Endothelial cell of umbilical vein (primary cell): ENCODE results near the gene DLGAP1. TPM values are rescaled to one million over a fixed set of nuclear protein-coding genes. Genes with fewer than 3 reads are reported as not detected.

Experiments
- BruUV-seq: library from RNA; stranded (reverse); fragments of 400-500 nt; replicated peaks from 2 replicates; lab custom pipeline; 2021; lab: Mats Ljungman, UMichigan
- CTCF ChIA-PET: fragments of 300-600, 350-600 bp; sonication (Branson Sonifier 250); formaldehyde crosslinking; loops from one replicate; lab custom pipeline; 2021; ENCODE audit warnings: antibody characterized with exemption, inconsistent platforms; lab: Charles Lee
- POLR2A ChIA-PET: fragments of 300-600, 350-600 bp; sonication (Branson Sonifier 250); formaldehyde crosslinking; loops from one replicate; lab custom pipeline; 2021; ENCODE audit warnings: antibody characterized with exemption, inconsistent platforms; lab: Charles Lee
- DNase-seq: peaks from one replicate; pipeline ENCODE4 v3.0.0-alpha.2; 2011; ENCODE audit warnings: low read depth, low spot score
- FAIRE-seq: peaks from 2 replicates; lab custom pipeline; 2011; peaks lifted over from hg19 to GRCh38; lab: Jason Lieb, UNC
- H2AFZ ChIP-seq: 2 replicates; pipeline ENCODE4 v1.6.0; 2012; ENCODE audit warnings: low read depth, low read length, control low read depth, inconsistent platforms
- H3K27ac ChIP-seq: 2 replicates; pipeline ENCODE4 v1.5.1; 2011; ENCODE audit warnings: low read depth, mild to moderate bottlenecking, control low read depth, low read length, moderate library complexity; ENCODE audit not compliant: insufficient read depth
- H3K27me3 ChIP-seq, 2 experiments: 2 replicates each; pipeline versions ENCODE4 v1.6.0 to v1.6.1; 2011; ENCODE audit warnings: low read length in 2 of 2, mixed read lengths in 1 of 2; ENCODE audit not compliant: control insufficient read depth in 2 of 2, insufficient read depth in 2 of 2
- H3K36me3 ChIP-seq, 2 experiments: 2 replicates in 1 of 2; 3 replicates in 1 of 2; pipeline ENCODE4 v1.5.1; 2011; ENCODE audit warnings: low read length in 2 of 2, mild to moderate bottlenecking in 1 of 2, moderate library complexity in 1 of 2; ENCODE audit not compliant: control insufficient read depth in 2 of 2, insufficient read depth in 2 of 2; ENCODE audit errors: extremely low read depth in 1 of 2
- H3K4me1 ChIP-seq: 3 replicates; pipeline ENCODE4 v1.5.1; 2011; ENCODE audit warnings: mild to moderate bottlenecking, low read length; ENCODE audit not compliant: control insufficient read depth, insufficient read depth; ENCODE audit errors: extremely low read depth
- H3K4me2 ChIP-seq: 2 replicates; pipeline ENCODE4 v1.6.1; 2011; ENCODE audit warnings: low read length, control low read depth, mixed read lengths; ENCODE audit not compliant: insufficient read depth
- H3K4me3 ChIP-seq, 3 experiments: fragments of 200-600 bp in 1 of 3; sonication (generic), shearing (Covaris generic) in 1 of 3; replicated peaks in 1 of 3; 2 replicates each; pipeline ENCODE4 v1.5.1; 2011 to 2016; ENCODE audit warnings: control low read depth in 3 of 3, low read length in 3 of 3, mild to moderate bottlenecking in 2 of 3, inconsistent platforms in 1 of 3, low read depth in 1 of 3, moderate library complexity in 1 of 3; ENCODE audit not compliant: insufficient read depth in 1 of 3
- H3K79me2 ChIP-seq: 2 replicates; pipeline ENCODE4 v1.6.0; 2012; ENCODE audit warnings: low read length, inconsistent platforms; ENCODE audit not compliant: control insufficient read depth, insufficient read depth
- H3K9ac ChIP-seq: replicated peaks from 2 replicates; pipeline ENCODE3; 2011; ENCODE audit warnings: low read length, control low read depth; ENCODE audit not compliant: insufficient read depth; ENCODE audit errors: extremely low read depth
- H3K9me1 ChIP-seq: replicated peaks from 3 replicates; pipeline ENCODE4 v1.6.0; 2011; ENCODE audit warnings: mild to moderate bottlenecking, low read length; ENCODE audit not compliant: control insufficient read depth, insufficient read depth; ENCODE audit errors: extremely low read depth
- H3K9me3 ChIP-seq: replicated peaks from 2 replicates; pipeline ENCODE4 v1.5.1; 2012; ENCODE audit warnings: low read length, inconsistent platforms; ENCODE audit not compliant: control insufficient read depth, insufficient read depth
- H4K20me1 ChIP-seq: replicated peaks from 2 replicates; pipeline ENCODE3; 2011; ENCODE audit warnings: mild to moderate bottlenecking, low read length; ENCODE audit not compliant: control insufficient read depth, insufficient read depth; ENCODE audit errors: extremely low read depth
- CTCF ChIP-seq, 2 donors: IDR thresholded peaks; 1 replicate in 1 of 2; 2 replicates in 1 of 2; pipeline ENCODE4 v1.5.1; 2011; ENCODE audit warnings: low read length in 2 of 2, mild to moderate bottlenecking in 2 of 2, moderate library complexity in 2 of 2, control low read depth in 1 of 2, inconsistent platforms in 1 of 2, low read depth in 1 of 2; ENCODE audit not compliant: insufficient read depth in 1 of 2; ENCODE audit errors: extremely low read depth in 1 of 2
- EZH2 ChIP-seq: IDR thresholded peaks from 2 replicates; pipeline ENCODE4 v1.6.1; 2012; ENCODE audit warnings: borderline replicate concordance, low read depth, mild to moderate bottlenecking, moderate library complexity, low read length, inconsistent platforms; ENCODE audit not compliant: severe bottlenecking
- FOS ChIP-seq: IDR thresholded peaks from 2 replicates; pipeline ENCODE4 v1.6.1; 2011; ENCODE audit warnings: mild to moderate bottlenecking, low read length, moderate library complexity, borderline replicate concordance; ENCODE audit not compliant: insufficient read depth
- GATA2 ChIP-seq: IDR thresholded peaks from 2 replicates; pipeline ENCODE4 v1.7.0; 2011; ENCODE audit warnings: low read depth, mild to moderate bottlenecking, moderate library complexity, mixed read lengths, low read length; ENCODE audit not compliant: insufficient read length, insufficient read depth
- JUN ChIP-seq: IDR thresholded peaks from 2 replicates; pipeline ENCODE4 v1.6.1; 2011; ENCODE audit warnings: borderline replicate concordance, low read depth; ENCODE audit not compliant: insufficient read length, insufficient read depth
- MAX ChIP-seq: IDR thresholded peaks from 2 replicates; pipeline ENCODE4 v1.6.1; 2011; ENCODE audit not compliant: insufficient read depth, insufficient read length
- MYC ChIP-seq: IDR thresholded peaks from one replicate; pipeline ENCODE4 v1.6.1; 2011; ENCODE audit warnings: mild to moderate bottlenecking, low read depth, low read length
- POLR2A ChIP-seq: IDR thresholded peaks from 2 replicates; pipeline ENCODE4 v1.6.1; 2012; ENCODE audit warnings: low read depth, mild to moderate bottlenecking, control low read depth, low read length
- POLR2AphosphoS5 ChIP-seq: IDR thresholded peaks from 2 replicates; pipeline ENCODE4 v1.6.1; 2012; ENCODE audit warnings: low read depth, mild to moderate bottlenecking, control low read depth, low read length, moderate library complexity; ENCODE audit not compliant: insufficient read depth
- dilution Hi-C: fragments of 300-500 bp; cut with MboI; formaldehyde crosslinking; loops from one replicate; pipeline ENCODE4 v1.15.0; 2019; ENCODE audit warnings: low sequenced_read_pairs; ENCODE audit not compliant: extremely low pct_ligation_motif_present
- intact Hi-C: fragments of 100-400 bp; cut with micrococcal nuclease; formaldehyde crosslinking; loops from one replicate; pipeline ENCODE4 v1.10.0; 2022
- polyA plus RNA-seq, 4 experiments: library from polyadenylated mRNA; depleted of rRNA in 3 of 4; stranded (reverse) in 3 of 4; unstranded in 1 of 4; fragments of >200 nt; gene quantifications; 2 replicates each; pipeline versions ENCODE4 v1.2.1 to v1.2.3, GENCODE V29; 2011 to 2012; ENCODE audit warnings: missing spikeins in 1 of 4
- total RNA-seq: library from RNA; stranded (reverse); gene quantifications from 2 replicates; pipeline ENCODE4 v1.2.3, GENCODE V29; 2021

Gene DLGAP1
- total and polyA plus RNA-seq, 2 donors (not counting 3 experiments of a cell fraction or from before 2014, with no cell fraction given): 0.04 TPM; not detected in 1

- Histone ChIP-seq H3K4me2 (no peak overlapping the region), H3K36me3 (no peaks in the 10 kb centered on the region), H3K4me1 (peaks cover 6% of the 10 kb centered on the region), H3K9me3 (no peaks in the 10 kb centered on the region), H3K9ac (no peak overlapping the region), H2AFZ (no peak overlapping the region), H3K79me2 (peaks cover 5% of the 10 kb centered on the region), H3K27ac (no peak overlapping the region), H4K20me1 (no peaks in the 10 kb centered on the region), H3K9me1 (no peaks in the 10 kb centered on the region), H3K27me3 (no peaks in the 10 kb centered on the region), H3K4me3 (no peak overlapping the region)
- no TSS peak for BruUV-seq
- no peak for TF ChIP-seq POLR2A
- no peak for TF ChIP-seq MYC
- FAIRE-seq (no peak), DNase-seq (no peak)
- dilution Hi-C loops (no loop called here), intact Hi-C loops (no loop called here)
- CTCF ChIA-PET: interaction anchor here (0.7 to 1.4 kb wide), 4 partner anchors 13 to 159 kb away, joined by 3 to 4 read pairs (median 4); no protein-coding TSS in a partner anchor
- POLR2A ChIA-PET: no interaction called here
Observed at GRCh38 chr18:3611313-3612090, 843.6 kb downstream of the DLGAP1 start.

DNA sequence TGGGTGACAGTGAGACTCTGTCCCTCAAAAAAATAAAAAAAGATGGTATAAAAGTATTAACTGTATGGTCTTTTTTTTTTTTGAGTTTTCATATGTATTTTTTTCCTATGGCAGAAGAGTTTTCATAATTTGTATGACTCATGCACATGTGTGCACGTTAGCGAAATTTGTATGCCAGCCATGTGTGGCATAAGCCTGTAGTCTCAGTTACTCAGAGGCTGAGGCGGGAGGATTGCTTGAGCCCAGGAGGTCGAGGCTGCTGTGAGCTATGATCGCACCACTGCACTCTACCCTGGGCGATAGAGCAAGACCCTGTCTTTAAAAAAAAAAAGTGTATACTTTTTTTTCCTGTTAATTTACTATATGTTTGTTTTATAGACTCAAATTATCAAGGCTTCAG lies 844.3 kb downstream of the DLGAP1 start:
- H4K20me1 ChIP-seq: no peaks in the 10 kb centered on the region
- no peaks in the 10 kb centered on the region for H3K36me3 ChIP-seq
- TF ChIP-seq CTCF (IDR thresholded peaks at IDR 0.05; ENCODE audit: extremely low read depth in 1 of 2, insufficient read depth in 1 of 2, low read depth in 1 of 2, low read length in 2 of 2) (no peak), GATA2 (no peak), POLR2A (no peak), JUN (no peak), POLR2AphosphoS5 (no peak), MYC (no peak), EZH2 (no peak), FOS (no peak), MAX (no peak)
- no TSS peak for BruUV-seq
- no peak for FAIRE-seq
- no peaks in the 10 kb centered on the region for H3K27me3 ChIP-seq
- POLR2A ChIA-PET: no interaction called here
- CTCF ChIA-PET: interaction anchor here (1.4 kb wide), 1 partner anchor 17 kb away, joined by 4 read pairs; no protein-coding TSS in a partner anchor
- peaks cover 11% of the 10 kb centered on the region for H3K79me2 ChIP-seq
- peaks cover 12% of the 10 kb centered on the region for H3K4me1 ChIP-seq
- H3K9ac ChIP-seq: no peak overlapping the region
- no peak overlapping the region for H3K4me2 ChIP-seq
- no peaks in the 10 kb centered on the region for H3K9me3 ChIP-seq
- no peak overlapping the region for H3K27ac ChIP-seq
- intact Hi-C loops (no loop called here), dilution Hi-C loops (no loop called here)
- H3K9me1 ChIP-seq: no peaks in the 10 kb centered on the region
- H2AFZ ChIP-seq: no peak overlapping the region
- no peak overlapping the region for H3K4me3 ChIP-seq
- DNase-seq: no peak
